HepG2 (cell line): ENCODE results near the gene RNF208. TPM values are rescaled to one million over a fixed set of nuclear protein-coding genes. Genes with fewer than 3 reads are reported as not detected.
A peak's percentile ranks its signal among the peaks of the same experiment; 100 is the strongest.

ENCODE experiments used
- NFE2L1 ChIP-seq: sonication (generic); formaldehyde crosslinking; IDR thresholded peaks from 2 replicates; pipeline ENCODE4 v1.4.0; 2020; ENCODE audit warnings: missing genetic modification reagents, mild to moderate bottlenecking, borderline replicate concordance
- SMAD3 ChIP-seq: sonication (generic); formaldehyde crosslinking; IDR thresholded peaks from 2 replicates; pipeline ENCODE4 v1.4.0; 2020; ENCODE audit warnings: missing genetic modification reagents
- SRSF1 ChIP-seq: fragments of 200-400 bp; formaldehyde crosslinking; optimal IDR thresholded peaks from 2 replicates; pipeline ENCODE3; 2017; ENCODE audit warnings: mild to moderate bottlenecking, low read depth, low read length, moderate library complexity
- ZC3H13 ChIP-seq: sonication (generic); formaldehyde crosslinking; IDR thresholded peaks from 2 replicates; pipeline ENCODE4 v1.8.1; 2023; ENCODE audit warnings: mild to moderate bottlenecking, missing genetic modification reagents, moderate library complexity
- polyA plus RNA-seq, 8 experiments: library from polyadenylated mRNA; depleted of rRNA in 3 of 8; stranded (reverse) in 7 of 8; unstranded in 1 of 8; fragments of >200 nt; fragmentation: Illumina TruSeq in 4 of 8; extraction: Trizol in 4 of 8; gene quantifications; 2 replicates each; pipeline versions ENCODE4 v1.2.1 to v1.2.3, GENCODE V29; 2011 to 2016; ENCODE audit warnings: low read depth in 4 of 8, missing spikeins in 1 of 8, mixed read lengths in 1 of 8; ENCODE audit not compliant: insufficient read depth in 1 of 8
- total RNA-seq, 5 experiments: library from RNA; depleted of rRNA; stranded (reverse); fragments of >200 nt; fragmentation: Illumina TruSeq; extraction: Trizol; gene quantifications; 2 replicates each; pipeline ENCODE4 v1.2.3, GENCODE V29; 2016; ENCODE audit warnings: low read depth in 1 of 5
- TF ChIP-seq, protein P1 (sequence below): IDR thresholded peaks from 2 replicates; pipeline ENCODE4 v1.6.1; 2016
- TF ChIP-seq, protein P2 (sequence below), 2 experiments: sonication (generic) in 1 of 2; formaldehyde crosslinking in 1 of 2; IDR thresholded peaks; 2 replicates each; pipeline versions ENCODE4 v1.6.1 to v1.9.0; 2014 to 2022; ENCODE audit warnings: antibody characterized with exemption in 1 of 2, borderline replicate concordance in 1 of 2, inconsistent platforms in 1 of 2, low read depth in 1 of 2, missing genetic modification reagents in 1 of 2
- TF ChIP-seq, protein P3 (sequence below): sonication (generic); formaldehyde crosslinking; IDR thresholded peaks from 2 replicates; pipeline ENCODE4 v1.4.0; 2020; ENCODE audit warnings: missing genetic modification reagents
- TF ChIP-seq, protein P4 (sequence below): sonication (generic); formaldehyde crosslinking; IDR thresholded peaks from 2 replicates; pipeline ENCODE4; 2020; ENCODE audit warnings: missing genetic modification reagents, mild to moderate bottlenecking, borderline replicate concordance
- TF ChIP-seq, protein P5 (sequence below): sonication (generic); formaldehyde crosslinking; IDR thresholded peaks from 2 replicates; pipeline ENCODE4 v1.4.0; 2020; ENCODE audit warnings: missing genetic modification reagents, borderline replicate concordance
- TF ChIP-seq, protein P6 (sequence below): sonication (generic); formaldehyde crosslinking; IDR thresholded peaks from 2 replicates; pipeline ENCODE4 v1.8.0; 2022; ENCODE audit warnings: missing genetic modification reagents, low read depth, mild to moderate bottlenecking, borderline replicate concordance

Gene RNF208
- total and polyA plus RNA-seq, 2 of the 13 experiments (the other 11 are each of a cell fraction or from before 2014, with no cell fraction given): 1.6 to 2.1 TPM

DNA sequence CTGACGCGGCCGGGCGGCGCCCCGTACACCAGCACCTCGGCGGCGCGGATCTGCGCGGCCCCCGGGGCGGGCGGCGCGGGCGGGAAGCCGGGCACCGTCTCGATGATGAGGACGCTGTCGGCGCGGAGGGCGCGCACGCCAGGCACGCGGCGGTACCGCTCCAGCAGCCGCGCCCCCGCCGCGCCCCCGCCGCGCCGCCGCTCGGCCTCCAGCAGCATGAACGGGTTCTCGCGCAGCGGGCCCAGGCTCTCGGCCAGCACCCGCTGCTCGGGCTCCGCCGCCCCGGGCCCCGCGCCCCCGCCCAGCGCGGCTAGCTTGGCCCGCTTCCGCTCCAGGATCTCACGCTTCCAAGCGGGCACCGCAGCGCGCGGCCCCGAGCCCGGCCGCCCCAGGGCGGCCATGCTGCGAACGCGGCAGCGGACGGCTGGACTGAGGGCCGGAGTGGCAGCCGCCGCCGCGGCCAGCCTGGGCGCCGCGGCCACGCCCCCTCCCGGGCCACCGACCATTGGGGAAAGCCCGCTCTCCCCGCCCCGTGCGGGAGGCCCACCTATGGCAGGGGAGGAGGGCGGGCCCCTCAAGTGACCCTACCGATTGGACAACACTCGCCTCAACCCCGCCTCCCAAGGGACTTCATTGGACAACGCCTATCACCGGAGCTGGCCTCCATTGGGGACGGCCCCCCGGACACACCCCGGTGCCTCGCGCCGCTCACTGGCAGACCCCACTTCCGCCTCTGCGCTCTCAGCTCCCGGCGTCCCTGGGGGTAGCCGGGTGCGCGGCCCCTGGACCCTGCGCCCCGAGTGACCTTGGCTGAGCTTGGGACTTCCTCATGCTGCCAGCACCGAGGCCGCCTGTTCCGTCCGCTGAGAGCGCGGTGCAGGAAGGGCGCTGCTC lies 21.5 kb downstream of the RNF208 start, which contains the start of gene TPRN (continued):
- TF ChIP-seq SMAD3 (CRISPR knock-in tag): peak; percentile 79; the same call in 1 of the 2 replicates
- TF ChIP-seq, protein P1, sequence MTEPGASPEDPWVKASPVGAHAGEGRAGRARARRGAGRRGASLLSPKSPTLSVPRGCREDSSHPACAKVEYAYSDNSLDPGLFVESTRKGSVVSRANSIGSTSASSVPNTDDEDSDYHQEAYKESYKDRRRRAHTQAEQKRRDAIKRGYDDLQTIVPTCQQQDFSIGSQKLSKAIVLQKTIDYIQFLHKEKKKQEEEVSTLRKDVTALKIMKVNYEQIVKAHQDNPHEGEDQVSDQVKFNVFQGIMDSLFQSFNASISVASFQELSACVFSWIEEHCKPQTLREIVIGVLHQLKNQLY: peak; percentile 66; the same call in 1 of the 2 replicates
- TF ChIP-seq, protein P2, sequence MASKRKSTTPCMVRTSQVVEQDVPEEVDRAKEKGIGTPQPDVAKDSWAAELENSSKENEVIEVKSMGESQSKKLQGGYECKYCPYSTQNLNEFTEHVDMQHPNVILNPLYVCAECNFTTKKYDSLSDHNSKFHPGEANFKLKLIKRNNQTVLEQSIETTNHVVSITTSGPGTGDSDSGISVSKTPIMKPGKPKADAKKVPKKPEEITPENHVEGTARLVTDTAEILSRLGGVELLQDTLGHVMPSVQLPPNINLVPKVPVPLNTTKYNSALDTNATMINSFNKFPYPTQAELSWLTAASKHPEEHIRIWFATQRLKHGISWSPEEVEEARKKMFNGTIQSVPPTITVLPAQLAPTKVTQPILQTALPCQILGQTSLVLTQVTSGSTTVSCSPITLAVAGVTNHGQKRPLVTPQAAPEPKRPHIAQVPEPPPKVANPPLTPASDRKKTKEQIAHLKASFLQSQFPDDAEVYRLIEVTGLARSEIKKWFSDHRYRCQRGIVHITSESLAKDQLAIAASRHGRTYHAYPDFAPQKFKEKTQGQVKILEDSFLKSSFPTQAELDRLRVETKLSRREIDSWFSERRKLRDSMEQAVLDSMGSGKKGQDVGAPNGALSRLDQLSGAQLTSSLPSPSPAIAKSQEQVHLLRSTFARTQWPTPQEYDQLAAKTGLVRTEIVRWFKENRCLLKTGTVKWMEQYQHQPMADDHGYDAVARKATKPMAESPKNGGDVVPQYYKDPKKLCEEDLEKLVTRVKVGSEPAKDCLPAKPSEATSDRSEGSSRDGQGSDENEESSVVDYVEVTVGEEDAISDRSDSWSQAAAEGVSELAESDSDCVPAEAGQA (IDR thresholded peaks at IDR 0.05; ENCODE audit: low read depth): peak; percentile 63; the same call in 1 of the 2 replicates
- TF ChIP-seq, protein P2 (CRISPR knock-in tag; IDR thresholded peaks at IDR 0.05; ENCODE audit: borderline replicate concordance): peak; percentile 22; the same call in 1 of the 2 replicates
- peak; percentile 66 for TF ChIP-seq SRSF1
- TF ChIP-seq NFE2L1 (CRISPR knock-in tag): no peak
- TF ChIP-seq, protein P3, sequence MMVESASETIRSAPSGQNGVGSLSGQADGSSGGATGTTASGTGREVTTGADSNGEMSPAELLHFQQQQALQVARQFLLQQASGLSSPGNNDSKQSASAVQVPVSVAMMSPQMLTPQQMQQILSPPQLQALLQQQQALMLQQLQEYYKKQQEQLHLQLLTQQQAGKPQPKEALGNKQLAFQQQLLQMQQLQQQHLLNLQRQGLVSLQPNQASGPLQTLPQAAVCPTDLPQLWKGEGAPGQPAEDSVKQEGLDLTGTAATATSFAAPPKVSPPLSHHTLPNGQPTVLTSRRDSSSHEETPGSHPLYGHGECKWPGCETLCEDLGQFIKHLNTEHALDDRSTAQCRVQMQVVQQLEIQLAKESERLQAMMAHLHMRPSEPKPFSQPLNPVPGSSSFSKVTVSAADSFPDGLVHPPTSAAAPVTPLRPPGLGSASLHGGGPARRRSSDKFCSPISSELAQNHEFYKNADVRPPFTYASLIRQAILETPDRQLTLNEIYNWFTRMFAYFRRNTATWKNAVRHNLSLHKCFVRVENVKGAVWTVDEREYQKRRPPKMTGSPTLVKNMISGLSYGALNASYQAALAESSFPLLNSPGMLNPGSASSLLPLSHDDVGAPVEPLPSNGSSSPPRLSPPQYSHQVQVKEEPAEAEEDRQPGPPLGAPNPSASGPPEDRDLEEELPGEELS (CRISPR knock-in tag): peak; percentile 57; the same call in 1 of the 2 replicates
- TF ChIP-seq ZC3H13 (CRISPR knock-in tag): peak; percentile 96; the same call in 1 of the 2 replicates
- TF ChIP-seq, protein P4, sequence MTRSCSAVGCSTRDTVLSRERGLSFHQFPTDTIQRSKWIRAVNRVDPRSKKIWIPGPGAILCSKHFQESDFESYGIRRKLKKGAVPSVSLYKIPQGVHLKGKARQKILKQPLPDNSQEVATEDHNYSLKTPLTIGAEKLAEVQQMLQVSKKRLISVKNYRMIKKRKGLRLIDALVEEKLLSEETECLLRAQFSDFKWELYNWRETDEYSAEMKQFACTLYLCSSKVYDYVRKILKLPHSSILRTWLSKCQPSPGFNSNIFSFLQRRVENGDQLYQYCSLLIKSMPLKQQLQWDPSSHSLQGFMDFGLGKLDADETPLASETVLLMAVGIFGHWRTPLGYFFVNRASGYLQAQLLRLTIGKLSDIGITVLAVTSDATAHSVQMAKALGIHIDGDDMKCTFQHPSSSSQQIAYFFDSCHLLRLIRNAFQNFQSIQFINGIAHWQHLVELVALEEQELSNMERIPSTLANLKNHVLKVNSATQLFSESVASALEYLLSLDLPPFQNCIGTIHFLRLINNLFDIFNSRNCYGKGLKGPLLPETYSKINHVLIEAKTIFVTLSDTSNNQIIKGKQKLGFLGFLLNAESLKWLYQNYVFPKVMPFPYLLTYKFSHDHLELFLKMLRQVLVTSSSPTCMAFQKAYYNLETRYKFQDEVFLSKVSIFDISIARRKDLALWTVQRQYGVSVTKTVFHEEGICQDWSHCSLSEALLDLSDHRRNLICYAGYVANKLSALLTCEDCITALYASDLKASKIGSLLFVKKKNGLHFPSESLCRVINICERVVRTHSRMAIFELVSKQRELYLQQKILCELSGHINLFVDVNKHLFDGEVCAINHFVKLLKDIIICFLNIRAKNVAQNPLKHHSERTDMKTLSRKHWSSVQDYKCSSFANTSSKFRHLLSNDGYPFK (CRISPR knock-in tag): peak; percentile 93
- TF ChIP-seq, protein P5, sequence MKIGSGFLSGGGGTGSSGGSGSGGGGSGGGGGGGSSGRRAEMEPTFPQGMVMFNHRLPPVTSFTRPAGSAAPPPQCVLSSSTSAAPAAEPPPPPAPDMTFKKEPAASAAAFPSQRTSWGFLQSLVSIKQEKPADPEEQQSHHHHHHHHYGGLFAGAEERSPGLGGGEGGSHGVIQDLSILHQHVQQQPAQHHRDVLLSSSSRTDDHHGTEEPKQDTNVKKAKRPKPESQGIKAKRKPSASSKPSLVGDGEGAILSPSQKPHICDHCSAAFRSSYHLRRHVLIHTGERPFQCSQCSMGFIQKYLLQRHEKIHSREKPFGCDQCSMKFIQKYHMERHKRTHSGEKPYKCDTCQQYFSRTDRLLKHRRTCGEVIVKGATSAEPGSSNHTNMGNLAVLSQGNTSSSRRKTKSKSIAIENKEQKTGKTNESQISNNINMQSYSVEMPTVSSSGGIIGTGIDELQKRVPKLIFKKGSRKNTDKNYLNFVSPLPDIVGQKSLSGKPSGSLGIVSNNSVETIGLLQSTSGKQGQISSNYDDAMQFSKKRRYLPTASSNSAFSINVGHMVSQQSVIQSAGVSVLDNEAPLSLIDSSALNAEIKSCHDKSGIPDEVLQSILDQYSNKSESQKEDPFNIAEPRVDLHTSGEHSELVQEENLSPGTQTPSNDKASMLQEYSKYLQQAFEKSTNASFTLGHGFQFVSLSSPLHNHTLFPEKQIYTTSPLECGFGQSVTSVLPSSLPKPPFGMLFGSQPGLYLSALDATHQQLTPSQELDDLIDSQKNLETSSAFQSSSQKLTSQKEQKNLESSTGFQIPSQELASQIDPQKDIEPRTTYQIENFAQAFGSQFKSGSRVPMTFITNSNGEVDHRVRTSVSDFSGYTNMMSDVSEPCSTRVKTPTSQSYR (CRISPR knock-in tag): peak; percentile 64
- TF ChIP-seq, protein P6, sequence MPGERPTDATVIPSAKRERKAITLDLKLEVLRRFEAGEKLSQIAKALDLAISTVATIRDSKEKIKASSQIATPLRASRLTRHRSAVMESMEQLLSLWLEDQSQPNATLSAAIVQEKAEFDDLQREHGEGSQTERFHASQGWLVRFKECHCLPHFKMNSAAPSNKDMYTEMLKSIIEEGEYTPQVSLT (CRISPR knock-in tag): no peak; the same call in 1 of the 2 replicates
